CD4-positive, alpha-beta T cell treated with Interleukin-6 at 100 ng/mL for 8 hours (primary cell): ENCODE results near the gene HMOX1.
"Not testable (repeated sequence)": the region's sequence is repeated elsewhere in the genome, so short reads cannot be mapped to it uniquely, and the experiment has no call there.

Source experiments
- DNase-seq: peaks from one replicate; pipeline ENCODE4 v3.0.0-alpha.2; 2020; ENCODE audit warnings: mixed read lengths, low spot score

Gene HMOX1

GRCh38 chr22:35380013-35380412, 883 bp upstream of the HMOX1 start:
- DNase-seq = no peak

GRCh38 chr22:35381424-35382009, 621 bp downstream of the HMOX1 start:
- DNase-seq = no peak

GRCh38 chr22:35383679-35384071, 2.8 kb downstream of the HMOX1 start:
- no peak for DNase-seq

- no peak for DNase-seq
These were observed 3.6 kb downstream of the HMOX1 start for GRCh38 chr22:35384527-35384926.

- DNase-seq = no peak
These were observed 4.2 kb downstream of the HMOX1 start for GRCh38 chr22:35384975-35385588.

- no peak for DNase-seq
These were observed 5.9 kb downstream of the HMOX1 start for GRCh38 chr22:35386670-35387288.

GRCh38 chr22:35390933-35391332, 10.0 kb downstream of the HMOX1 start:
- no peak for DNase-seq

GRCh38 chr22:35392357-35392756, 11.5 kb downstream of the HMOX1 start:
- DNase-seq = no peak

- DNase-seq = no peak
These were observed 12.5 kb downstream of the HMOX1 start for GRCh38 chr22:35393116-35394010.

GRCh38 chr22:35394011-35394312, 13.1 kb downstream of the HMOX1 start:
- DNase-seq = no peak

- no peak for DNase-seq
These were observed 14.1 kb downstream of the HMOX1 start for GRCh38 chr22:35394810-35395563.

GRCh38 chr22:35396622-35397021, 15.7 kb downstream of the HMOX1 start:
- not testable (repeated sequence) for DNase-seq

GRCh38 chr22:35397095-35397904, 16.4 kb downstream of the HMOX1 start:
- no peak for DNase-seq

- DNase-seq = no peak
These were observed 17.7 kb downstream of the HMOX1 start for GRCh38 chr22:35398591-35398973.

- DNase-seq = no peak
These were observed 18.3 kb downstream of the HMOX1 start for GRCh38 chr22:35399114-35399677.

GRCh38 chr22:35399678-35400500, 19.0 kb downstream of the HMOX1 start, which contains the start of gene MCM5:
Gene MCM5 (plus strand): TSS chr22:35400140. CDS start chr22:35400439, 299 bp downstream.
- peak; percentile 97 for DNase-seq

- DNase-seq = no peak
These were observed 19.6 kb downstream of the HMOX1 start for GRCh38 chr22:35400501-35400790.

- no peak for DNase-seq
These were observed 21.0 kb downstream of the HMOX1 start for GRCh38 chr22:35401863-35402262.

GRCh38 chr22:35403356-35403755, 22.5 kb downstream of the HMOX1 start:
- DNase-seq = no peak

- DNase-seq = no peak
These were observed 23.3 kb downstream of the HMOX1 start for GRCh38 chr22:35404176-35404575.
